Ovary (tissue), 3 donors: Measurements from ENCODE around the gene NFE2L3.

ENCODE experiments used
- CTCF ChIP-seq, 3 donors: fragments of 450-650 bp in 2 of 3; fragments of 200-600 bp in 1 of 3; IDR thresholded peaks; one replicate each; pipeline versions ENCODE4 v1.5.1 to v1.8.0; 2016 to 2022; ENCODE audit warnings: antibody characterized with exemption in 3 of 3, mild to moderate bottlenecking in 1 of 3
- EP300 ChIP-seq: sonication (generic); formaldehyde crosslinking; IDR thresholded peaks from one replicate; pipeline ENCODE4 v1.6.1; 2017; ENCODE audit warnings: antibody characterized with exemption
- POLR2A ChIP-seq: fragments of 450-650 bp; IDR thresholded peaks from one replicate; pipeline ENCODE4 v1.6.1; 2017; ENCODE audit warnings: antibody characterized with exemption, mild to moderate bottlenecking, moderate library complexity
- donor health status: DM: no; HTN: no; CAD: no.

- TF ChIP-seq POLR2A (no peak), CTCF (IDR thresholded peaks at IDR 0.05) (no peak), EP300 (no peak)
Observed at GRCh38 chr7:26185131-26185843, 33.3 kb downstream of the NFE2L3 start.
